Motor neuron (in vitro differentiated cells): ENCODE results near the gene OTOA. TPM values are rescaled to one million over a fixed set of nuclear protein-coding genes. Genes with fewer than 3 reads are reported as not detected.
A peak's percentile ranks its signal among the peaks of the same experiment; 100 is the strongest.
"Not testable (repeated sequence)": the region's sequence is repeated elsewhere in the genome, so short reads cannot be mapped to it uniquely, and the experiment has no call there.

Source experiments
- ATAC-seq, 8 experiments: fragments of 200-7000 bp; cut with Tn5 transposase; replicated peaks in 6 of 8; 2 replicates each; pipeline ENCODE4 v1.8.0; 2021; ENCODE audit warnings: mild to moderate bottlenecking in 8 of 8, moderate library complexity in 8 of 8
- H3K27ac ChIP-seq, 2 donors: fragments of 250-450 bp; sonication (Bioruptor Pico); 2 replicates each; pipeline ENCODE4 v1.9.0; 2021; ENCODE audit warnings: antibody characterized with exemption in 2 of 2, mild to moderate bottlenecking in 2 of 2, moderate library complexity in 1 of 2
- H3K4me1 ChIP-seq, 2 donors: fragments of 250-450 bp; sonication (Bioruptor Pico); replicated peaks in 1 of 2; 2 replicates each; pipeline ENCODE4 v1.6.1; 2021; ENCODE audit warnings: antibody characterized with exemption in 2 of 2, mild to moderate bottlenecking in 2 of 2, moderate library complexity in 1 of 2
- H3K4me3 ChIP-seq, 5 donors: fragments of 250-450 bp; sonication (Bioruptor Pico); 2 replicates each; pipeline ENCODE4 v1.9.0; 2021; ENCODE audit warnings: antibody characterized with exemption in 5 of 5, mild to moderate bottlenecking in 5 of 5, moderate library complexity in 4 of 5
- WGBS, 10 experiments: fragments of 450-650 bp; shearing (Covaris generic); methylation state at CpG; one replicate each; pipeline ENCODE4 v1.0.0; 2022; 5-methylcytosine and 5-hydroxymethylcytosine counted together
- in situ Hi-C, 9 experiments: fragments of 400-800 bp; cut with MboI; loops; one replicate each; pipeline ENCODE4 v1.15.0; 2021; ENCODE audit warnings: low sequenced_read_pairs in 9 of 9, low pct_unique_long_range_greater_than_20kb in 2 of 9; ENCODE audit not compliant: unreplicated experiment in 9 of 9
- total RNA-seq, 8 experiments: library from RNA; unstranded; fragments of 300-600 nt; gene quantifications; 2 replicates each; pipeline versions ENCODE4 v1.2.3 to v1.2.4, GENCODE V29; 2022

OTOA gene
- total RNA-seq, 8 experiments from 2014 or later = 0.05 to 0.47 (median 0.22) TPM

GRCh38 chr16:21713549-21714368, 50.0 kb downstream of the OTOA start:
- Histone ChIP-seq H3K27ac (no peak overlapping the region), H3K4me1 (no peaks in the 10 kb centered on the region), H3K4me3 (no peak overlapping the region)
- in situ Hi-C loops = loop anchor here in 3 of 9 experiments (25.0 kb wide), 1 partner anchor 126 kb away; the partner anchor contains the start of gene METTL9 (in 3 of the 3)
- ATAC-seq = peak in 2 of 8 experiments; percentile 32 to 48
- WGBS, 10 experiments = 17 to 92% (median 73%) methylated on average over 1 to 3 of the region's 5 CpGs; no CpG with 5 or more reads in 5 of the 10 experiments

GRCh38 chr16:21714369-21714618, 50.5 kb downstream of the OTOA start:
- not testable (repeated sequence) for H3K4me3 ChIP-seq, H3K27ac ChIP-seq, H3K4me1 ChIP-seq, ATAC-seq
- in situ Hi-C loops = loop anchor here in 3 of 9 experiments (25.0 kb wide), 1 partner anchor 127 kb away; the partner anchor contains the start of gene METTL9 (in 3 of the 3)

- in situ Hi-C loops = loop anchor here in 3 of 9 experiments (25.0 kb wide), 1 partner anchor 130 kb away; the partner anchor contains the start of gene METTL9 (in 3 of the 3)
- WGBS, 10 experiments = 31 to 100% (median 80%) methylated on average over 1 to 10 of the region's 10 CpGs; no CpG with 5 or more reads in 1 of the 10 experiments
- H3K4me1 ChIP-seq = no peaks in the 10 kb centered on the region
- H3K27ac ChIP-seq = no peak overlapping the region
- ATAC-seq = no peak
- no peak overlapping the region for H3K4me3 ChIP-seq
Observed at GRCh38 chr16:21717608-21718007, 53.8 kb downstream of the OTOA start.

- peak in 2 of 8 experiments; percentile 50 to 86 for ATAC-seq
- H3K4me1 ChIP-seq = no peaks in the 10 kb centered on the region
- H3K27ac ChIP-seq = no peak overlapping the region
- WGBS, 10 experiments = 29 to 86% (median 60%) methylated on average over 1 to 5 of the region's 6 CpGs; no CpG with 5 or more reads in 3 of the 10 experiments
- in situ Hi-C loops = loop anchor here in 3 of 9 experiments (25.0 kb wide), 1 partner anchor 132 kb away; the partner anchor contains the start of gene METTL9 (in 3 of the 3)
- H3K4me3 ChIP-seq = no peak overlapping the region
Observed at GRCh38 chr16:21719283-21719682, 55.5 kb downstream of the OTOA start.

- ATAC-seq = no peak
- no peak overlapping the region for H3K4me3 ChIP-seq
- in situ Hi-C loops = loop anchor here in 3 of 9 experiments (25.0 kb wide), 1 partner anchor 133 kb away; the partner anchor contains the start of gene METTL9 (in 3 of the 3)
- no peaks in the 10 kb centered on the region for H3K4me1 ChIP-seq
- 33 to 86% (median 80%) methylated on average over 1 to 2 of the region's 2 CpGs; no CpG with 5 or more reads in 5 of the 10 experiments for WGBS, 10 experiments
- H3K27ac ChIP-seq = no peak overlapping the region
Observed at GRCh38 chr16:21720533-21720932, 56.8 kb downstream of the OTOA start.

- ATAC-seq = no peak
- H3K4me3 ChIP-seq = no peak overlapping the region
- H3K4me1 ChIP-seq = no peaks in the 10 kb centered on the region
- in situ Hi-C loops = loop anchor here in 3 of 9 experiments (25.0 kb wide), 1 partner anchor 136 kb away; the partner anchor contains the start of gene METTL9 (in 3 of the 3)
- WGBS, 10 experiments = 33 to 86% (median 61%) methylated on average over 1 to 6 of the region's 7 CpGs; no CpG with 5 or more reads in 1 of the 10 experiments
- no peak overlapping the region for H3K27ac ChIP-seq
Observed at GRCh38 chr16:21722771-21723455, 59.1 kb downstream of the OTOA start.

- ATAC-seq = no peak
- in situ Hi-C loops = loop anchor here in 3 of 9 experiments (25.0 kb wide), 1 partner anchor 136 kb away; the partner anchor contains the start of gene METTL9 (in 3 of the 3)
- WGBS, 10 experiments = 10 to 83% (median 57%) methylated on average over 2 of the region's 2 CpGs; no CpG with 5 or more reads in 5 of the 10 experiments
- Histone ChIP-seq H3K4me1 (no peaks in the 10 kb centered on the region), H3K27ac (no peak overlapping the region), H3K4me3 (no peak overlapping the region)
Observed at GRCh38 chr16:21723532-21723931, 59.8 kb downstream of the OTOA start.

- no peaks in the 10 kb centered on the region for H3K4me1 ChIP-seq
- no peak overlapping the region for H3K4me3 ChIP-seq
- no peak overlapping the region for H3K27ac ChIP-seq
- in situ Hi-C loops = no loop called here
- ATAC-seq = no peak
- WGBS, 10 experiments = 61 to 100% (median 88%) methylated on average over 1 to 3 of the region's 3 CpGs; no CpG with 5 or more reads in 2 of the 10 experiments
Observed at GRCh38 chr16:21727344-21727743, 63.6 kb downstream of the OTOA start.

GRCh38 chr16:21731233-21731632, 67.5 kb downstream of the OTOA start:
- in situ Hi-C loops, H3K4me1 ChIP-seq, H3K27ac ChIP-seq, H3K4me3 ChIP-seq: not testable (repeated sequence)
- peak in 2 of 8 experiments; percentile 23 to 64 for ATAC-seq
- 0 to 57% (median 40%) methylated on average over 1 of the region's 4 CpGs; no CpG with 5 or more reads in 7 of the 10 experiments for WGBS, 10 experiments

- H3K4me1 ChIP-seq, in situ Hi-C loops, H3K27ac ChIP-seq, H3K4me3 ChIP-seq: not testable (repeated sequence)
- peak in 2 of 8 experiments; percentile 44 for ATAC-seq
- no CpG with 5 or more reads among the region's 7 CpGs for WGBS, 10 experiments
Observed at GRCh38 chr16:21740637-21741036, 76.9 kb downstream of the OTOA start.

- WGBS, 10 experiments = 0 to 33% methylated on average over 1 to 2 of the region's 12 CpGs; no CpG with 5 or more reads in 8 of the 10 experiments
- ATAC-seq = not testable (repeated sequence)
Observed at GRCh38 chr16:21756192-21757079, 92.7 kb downstream of the OTOA start.

GRCh38 chr16:21757080-21757671, 93.4 kb downstream of the OTOA start:
- H3K27ac ChIP-seq, H3K4me3 ChIP-seq, in situ Hi-C loops, H3K4me1 ChIP-seq: not testable (repeated sequence)
- no CpG with 5 or more reads among the region's 31 CpGs for WGBS, 10 experiments
- ATAC-seq = peak; percentile 95 to 100 (median 99)

More at GRCh38 chr16:21756192-21757079, 92.7 kb downstream of the OTOA start:
- H3K4me3 ChIP-seq, in situ Hi-C loops, H3K27ac ChIP-seq, H3K4me1 ChIP-seq: not testable (repeated sequence)
